Vagina (tissue), 2 donors: ENCODE data around the gene CANX. TPM values are rescaled to one million over a fixed set of nuclear protein-coding genes. Genes with fewer than 3 reads are reported as not detected.

Experiments used
- DNase-seq, 2 donors: peaks; one replicate each; pipeline ENCODE4 v3.0.0-alpha.2; 2017; ENCODE audit errors: extremely low spot score in 2 of 2
- H3K27ac ChIP-seq: fragments of 200-600 bp; sonication (generic); one replicate; pipeline ENCODE4 v1.5.1; 2019
- H3K27me3 ChIP-seq: fragments of 200-600 bp; sonication (generic); one replicate; pipeline ENCODE4 v1.5.1; 2019
- H3K36me3 ChIP-seq, 2 donors: fragments of 200-600 bp; sonication (generic); one replicate each; pipeline ENCODE4 v1.5.1; 2017 to 2019
- H3K4me1 ChIP-seq: fragments of 200-600 bp; sonication (generic); one replicate; pipeline ENCODE4 v1.5.1; 2019
- H3K4me3 ChIP-seq, 2 donors: fragments of 200-600 bp; sonication (generic); 1 replicate in 1 of 2; 2 replicates in 1 of 2; pipeline ENCODE4 v1.5.1; 2016 to 2019
- H3K9me3 ChIP-seq: fragments of 200-600 bp; sonication (generic); one replicate; pipeline ENCODE4 v1.5.1; 2019
- POLR2A ChIP-seq, 2 donors: fragments of 450-650 bp; IDR thresholded peaks; one replicate each; pipeline ENCODE4 v1.6.1; 2017; ENCODE audit warnings: antibody characterized with exemption in 2 of 2, mild to moderate bottlenecking in 2 of 2, moderate library complexity in 2 of 2
- POLR2AphosphoS5 ChIP-seq, 2 donors: sonication (generic); formaldehyde crosslinking; IDR thresholded peaks; one replicate each; pipeline ENCODE4 v1.9.0; 2017; ENCODE audit warnings: antibody characterized with exemption in 2 of 2, mild to moderate bottlenecking in 2 of 2, low read depth in 1 of 2; ENCODE audit not compliant: insufficient read depth in 1 of 2
- intact Hi-C: fragments of 100-400 bp; cut with DNase I; formaldehyde crosslinking; loops from one replicate; pipeline ENCODE4 v1.15.1; 2023
- total RNA-seq: library from RNA; depleted of rRNA; stranded (reverse); fragments of >200 nt; gene quantifications from one replicate; pipeline ENCODE4 v1.2.3, GENCODE V29; 2016
- TF ChIP-seq, protein P1 (sequence below), 3 experiments: fragments of 450-650 bp in 2 of 3; fragments of 200-600 bp in 1 of 3; sonication (generic) in 1 of 3; IDR thresholded peaks; one replicate each; pipeline ENCODE4 v1.5.1; 2017 to 2019; ENCODE audit warnings: antibody characterized with exemption in 3 of 3, mild to moderate bottlenecking in 2 of 3, moderate library complexity in 2 of 3

The CANX gene
- total RNA-seq, 1 donor from 2014 or later = 208 TPM

DNA sequence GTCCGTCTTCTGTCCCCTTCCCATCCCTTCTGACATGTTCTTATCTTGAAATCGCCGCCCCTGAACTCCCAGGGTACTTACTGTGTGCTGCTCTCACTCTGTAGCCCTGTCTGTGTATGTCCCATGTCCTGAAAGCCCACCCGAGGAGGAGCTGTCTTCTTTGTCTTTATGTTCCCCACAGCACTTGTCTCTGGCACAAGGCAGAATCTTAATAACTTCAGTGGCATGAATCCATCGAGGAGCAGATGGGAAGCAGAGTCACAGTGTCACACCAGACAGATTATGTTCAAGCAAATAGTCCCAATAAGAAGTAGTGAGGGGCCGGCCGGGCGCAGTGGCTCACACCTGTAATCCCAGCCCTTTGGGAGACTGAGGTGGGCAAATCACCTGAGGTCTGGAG is 65.3 kb downstream of the CANX start:
- peaks cover 73% of the 10 kb centered on the region for H3K4me1 ChIP-seq
- intact Hi-C loops = loop anchor here (5.0 kb wide), 1 partner anchor 33 kb away; no protein-coding TSS in a partner anchor
- peaks cover 0 to 25% of the 10 kb centered on the region in 2 donors for H3K36me3 ChIP-seq
- no peak for DNase-seq
- TF ChIP-seq POLR2A (IDR thresholded peaks at IDR 0.05) = no peak
- TF ChIP-seq, protein P1, sequence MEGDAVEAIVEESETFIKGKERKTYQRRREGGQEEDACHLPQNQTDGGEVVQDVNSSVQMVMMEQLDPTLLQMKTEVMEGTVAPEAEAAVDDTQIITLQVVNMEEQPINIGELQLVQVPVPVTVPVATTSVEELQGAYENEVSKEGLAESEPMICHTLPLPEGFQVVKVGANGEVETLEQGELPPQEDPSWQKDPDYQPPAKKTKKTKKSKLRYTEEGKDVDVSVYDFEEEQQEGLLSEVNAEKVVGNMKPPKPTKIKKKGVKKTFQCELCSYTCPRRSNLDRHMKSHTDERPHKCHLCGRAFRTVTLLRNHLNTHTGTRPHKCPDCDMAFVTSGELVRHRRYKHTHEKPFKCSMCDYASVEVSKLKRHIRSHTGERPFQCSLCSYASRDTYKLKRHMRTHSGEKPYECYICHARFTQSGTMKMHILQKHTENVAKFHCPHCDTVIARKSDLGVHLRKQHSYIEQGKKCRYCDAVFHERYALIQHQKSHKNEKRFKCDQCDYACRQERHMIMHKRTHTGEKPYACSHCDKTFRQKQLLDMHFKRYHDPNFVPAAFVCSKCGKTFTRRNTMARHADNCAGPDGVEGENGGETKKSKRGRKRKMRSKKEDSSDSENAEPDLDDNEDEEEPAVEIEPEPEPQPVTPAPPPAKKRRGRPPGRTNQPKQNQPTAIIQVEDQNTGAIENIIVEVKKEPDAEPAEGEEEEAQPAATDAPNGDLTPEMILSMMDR (IDR thresholded peaks at IDR 0.05) = no peak
- TF ChIP-seq POLR2AphosphoS5 (IDR thresholded peaks at IDR 0.05; ENCODE audit: insufficient read depth in 1 of 2, low read depth in 1 of 2) = no peak
- no peak overlapping the region for H3K4me3 ChIP-seq
- peak overlapping the region; percentile 38 for H3K27ac ChIP-seq
- H3K27me3 ChIP-seq = no peaks in the 10 kb centered on the region
- no peaks in the 10 kb centered on the region for H3K9me3 ChIP-seq

- peaks cover 61% of the 10 kb centered on the region for H3K4me1 ChIP-seq
These were observed 66.6 kb downstream of the CANX start for GRCh38 chr5:179765400-179765799.

GRCh38 chr5:179766021-179766725 is 67.4 kb downstream of the CANX start:
- peaks cover 54% of the 10 kb centered on the region for H3K4me1 ChIP-seq
- peak overlapping the region; percentile 51 for H3K27ac ChIP-seq
- intact Hi-C loops = no loop called here
- no peak overlapping the region for H3K4me3 ChIP-seq
- H3K9me3 ChIP-seq = no peaks in the 10 kb centered on the region
- H3K27me3 ChIP-seq = no peaks in the 10 kb centered on the region
- TF ChIP-seq, protein P1 (IDR thresholded peaks at IDR 0.05) = no peak
- TF ChIP-seq POLR2A (IDR thresholded peaks at IDR 0.05) (no peak), POLR2AphosphoS5 (IDR thresholded peaks at IDR 0.05; ENCODE audit: insufficient read depth in 1 of 2, low read depth in 1 of 2) (no peak)
- H3K36me3 ChIP-seq = peaks cover 0 to 46% of the 10 kb centered on the region in 2 donors
- no peak for DNase-seq

More at GRCh38 chr5:179765400-179765799, 66.6 kb downstream of the CANX start:
- no peak overlapping the region for H3K4me3 ChIP-seq
- H3K9me3 ChIP-seq = no peaks in the 10 kb centered on the region
- H3K36me3 ChIP-seq = peaks cover 0 to 39% of the 10 kb centered on the region in 2 donors
- no peak for DNase-seq
- no peak for TF ChIP-seq POLR2A (IDR thresholded peaks at IDR 0.05)
- TF ChIP-seq POLR2AphosphoS5 (IDR thresholded peaks at IDR 0.05; ENCODE audit: insufficient read depth in 1 of 2, low read depth in 1 of 2) = no peak
- TF ChIP-seq, protein P1 (IDR thresholded peaks at IDR 0.05) = no peak
- no peaks in the 10 kb centered on the region for H3K27me3 ChIP-seq
- H3K27ac ChIP-seq = peak overlapping the region; percentile 51
- intact Hi-C loops = no loop called here

DNA sequence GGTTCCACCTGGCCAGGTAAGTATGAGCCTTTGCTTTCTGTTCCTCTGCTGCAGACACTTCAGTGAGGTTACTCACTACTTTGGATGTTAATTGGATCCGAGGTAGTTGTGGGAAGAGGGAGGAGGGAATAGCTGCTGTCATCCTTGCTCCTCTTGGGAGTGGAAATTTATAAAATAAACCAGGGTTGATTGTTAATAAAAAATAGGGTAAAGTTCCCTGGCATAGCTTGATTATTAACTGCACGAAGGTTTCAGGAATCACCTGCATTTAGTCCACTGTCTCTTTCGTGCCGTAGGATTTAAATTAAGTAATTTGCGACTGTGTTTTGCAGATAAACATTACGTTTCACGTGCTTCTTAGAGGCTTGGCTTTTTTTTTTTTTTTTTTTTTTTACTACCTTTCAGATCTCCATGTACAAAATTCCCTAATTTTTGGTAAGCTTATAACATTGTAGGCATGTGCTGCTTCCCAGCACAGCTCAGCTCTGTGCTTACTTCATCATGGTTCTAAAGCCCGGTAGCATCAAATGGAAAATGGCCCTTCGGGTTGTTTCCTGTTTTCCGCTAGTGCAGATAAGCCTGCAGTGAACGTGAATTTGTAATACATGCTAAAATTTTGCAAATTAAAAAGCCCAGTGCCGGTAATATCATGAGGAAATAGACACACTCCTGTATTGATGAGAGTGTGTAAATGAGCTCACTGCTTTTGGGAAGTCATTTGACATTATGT is 68.1 kb downstream of the CANX start:
- DNase-seq = no peak
- peak overlapping the region; percentile 51 for H3K27ac ChIP-seq
- peaks cover 47% of the 10 kb centered on the region for H3K4me1 ChIP-seq
- peaks cover 0 to 54% of the 10 kb centered on the region in 2 donors for H3K36me3 ChIP-seq
- no peaks in the 10 kb centered on the region for H3K27me3 ChIP-seq
- intact Hi-C loops = no loop called here
- TF ChIP-seq POLR2A (IDR thresholded peaks at IDR 0.05) = no peak
- TF ChIP-seq POLR2AphosphoS5 (IDR thresholded peaks at IDR 0.05; ENCODE audit: insufficient read depth in 1 of 2, low read depth in 1 of 2) = no peak
- TF ChIP-seq, protein P1 (IDR thresholded peaks at IDR 0.05) = no peak
- no peaks in the 10 kb centered on the region for H3K9me3 ChIP-seq
- H3K4me3 ChIP-seq = no peak overlapping the region
